H1 (cell line): ENCODE results near the gene MASP1. TPM values are rescaled to one million over a fixed set of nuclear protein-coding genes. Genes with fewer than 3 reads are reported as not detected.

Experiments used
- CTCF ChIA-PET: fragments of 300-600 bp; sonication (Branson Sonifier 250); formaldehyde crosslinking; loops from one replicate; lab custom pipeline; 2021; ENCODE audit not compliant: partially characterized antibody; lab: Charles Lee
- POLR2A ChIA-PET: fragments of 300-600 bp; sonication (Branson Sonifier 250); formaldehyde crosslinking; loops from one replicate; lab custom pipeline; 2021; ENCODE audit warnings: inconsistent platforms; ENCODE audit not compliant: partially characterized antibody; lab: Charles Lee
- DNase-seq, 2 experiments: peaks; one replicate each; pipeline versions ENCODE4 v3.0.0 to v3.0.0-alpha.2; 2010 to 2022; ENCODE audit warnings: low spot score in 2 of 2, low read depth in 1 of 2, mixed read lengths in 1 of 2
- FAIRE-seq: peaks from 2 replicates; lab custom pipeline; 2011; peaks lifted over from hg19 to GRCh38; lab: Jason Lieb, UNC
- H2AFZ ChIP-seq: 2 replicates; pipeline ENCODE4 v1.8.1; 2012; ENCODE audit warnings: low read length, inconsistent platforms
- H2AK5ac ChIP-seq: 2 replicates; pipeline ENCODE4 v1.6.1; 2013; ENCODE audit warnings: low read depth, low read length
- H2BK120ac ChIP-seq: replicated peaks from 2 replicates; pipeline ENCODE3; 2013; ENCODE audit warnings: low read depth, low read length, inconsistent platforms
- H2BK12ac ChIP-seq: 2 replicates; pipeline ENCODE4 v1.6.1; 2013; ENCODE audit warnings: low read depth, low read length
- H2BK15ac ChIP-seq: 2 replicates; pipeline ENCODE4 v1.6.1; 2013; ENCODE audit warnings: low read length
- H2BK20ac ChIP-seq: 2 replicates; pipeline ENCODE4 v1.6.1; 2013; ENCODE audit warnings: low read length
- H2BK5ac ChIP-seq: 2 replicates; pipeline ENCODE4 v1.6.1; 2013; ENCODE audit warnings: low read depth, low read length
- H3K14ac ChIP-seq: 2 replicates; pipeline ENCODE4 v1.6.1; 2013; ENCODE audit warnings: inconsistent platforms; ENCODE audit not compliant: insufficient read length
- H3K18ac ChIP-seq: 2 replicates; pipeline ENCODE4 v1.6.1; 2013; ENCODE audit warnings: low read length; ENCODE audit errors: extremely low read depth
- H3K23ac ChIP-seq: 2 replicates; pipeline ENCODE4 v1.6.1; 2013; ENCODE audit warnings: inconsistent platforms; ENCODE audit not compliant: insufficient read length
- H3K23me2 ChIP-seq: 2 replicates; pipeline ENCODE4 v1.6.1; 2013; ENCODE audit warnings: low read depth, low read length
- H3K27ac ChIP-seq: 2 replicates; pipeline ENCODE4 v1.6.1; 2011; ENCODE audit warnings: low read depth, low read length, inconsistent platforms
- H3K27me3 ChIP-seq, 4 experiments: replicated peaks in 1 of 4; 1 replicate in 1 of 4; 2 replicates in 3 of 4; pipeline versions ENCODE4 v1.6.1 to v1.8.1; 2011 to 2013; ENCODE audit warnings: low read length in 3 of 4, mild to moderate bottlenecking in 3 of 4, inconsistent platforms in 2 of 4, mixed read lengths in 2 of 4, moderate library complexity in 1 of 4; ENCODE audit not compliant: control insufficient read depth in 3 of 4, insufficient read depth in 3 of 4; ENCODE audit errors: extremely low read depth in 1 of 4
- H3K36me3 ChIP-seq, 4 experiments: 2 replicates each; pipeline versions ENCODE4 v1.6.1 to v1.8.1; 2011 to 2013; ENCODE audit warnings: mild to moderate bottlenecking in 4 of 4, low read length in 3 of 4, moderate library complexity in 2 of 4, control low read depth in 1 of 4, inconsistent platforms in 1 of 4; ENCODE audit not compliant: insufficient read depth in 4 of 4, control insufficient read depth in 2 of 4
- H3K4ac ChIP-seq: replicated peaks from 2 replicates; pipeline ENCODE3; 2013; ENCODE audit warnings: low read length, low read depth, mixed read lengths, inconsistent platforms; ENCODE audit not compliant: insufficient read length
- H3K4me1 ChIP-seq, 4 experiments: replicated peaks in 1 of 4; 1 replicate in 1 of 4; 2 replicates in 3 of 4; pipeline versions ENCODE4 v1.6.1 to v1.8.1; 2011 to 2013; ENCODE audit warnings: low read length in 3 of 4, inconsistent platforms in 2 of 4, mixed read lengths in 1 of 4; ENCODE audit not compliant: insufficient read depth in 4 of 4, control insufficient read depth in 3 of 4
- H3K4me2 ChIP-seq, 2 experiments: 2 replicates each; pipeline versions ENCODE4 v1.6.1 to v1.8.1; 2011 to 2013; ENCODE audit warnings: low read depth in 2 of 2, low read length in 2 of 2, control low read depth in 1 of 2, inconsistent platforms in 1 of 2, mild to moderate bottlenecking in 1 of 2; ENCODE audit not compliant: insufficient read depth in 1 of 2
- H3K4me3 ChIP-seq, 4 experiments: fragments of 200-600, 300-600 bp in 1 of 4; sonication (generic), shearing (Covaris generic), sonication (Bioruptor Twin) in 1 of 4; 2 replicates each; pipeline versions ENCODE4 v1.5.1 to v1.8.1; 2011 to 2016; ENCODE audit warnings: low read length in 4 of 4, low read depth in 3 of 4, control low read depth in 2 of 4, inconsistent platforms in 2 of 4, mild to moderate bottlenecking in 2 of 4, mixed read lengths in 1 of 4, moderate library complexity in 1 of 4; ENCODE audit not compliant: insufficient read depth in 2 of 4; ENCODE audit errors: extremely low read depth in 1 of 4
- H3K56ac ChIP-seq: replicated peaks from 2 replicates; pipeline ENCODE3; 2013; ENCODE audit warnings: low read depth, mild to moderate bottlenecking, mixed read lengths, low read length, inconsistent platforms; ENCODE audit not compliant: insufficient read length
- H3K79me1 ChIP-seq: 2 replicates; pipeline ENCODE4 v1.6.1; 2013; ENCODE audit warnings: low read depth, low read length, control low read depth
- H3K79me2 ChIP-seq, 2 experiments: 2 replicates each; pipeline versions ENCODE4 v1.6.1 to v1.8.1; 2012 to 2013; ENCODE audit warnings: low read length in 2 of 2, mild to moderate bottlenecking in 2 of 2, inconsistent platforms in 1 of 2; ENCODE audit not compliant: insufficient read depth in 2 of 2, control insufficient read depth in 1 of 2
- H3K9ac ChIP-seq, 4 experiments: replicated peaks in 1 of 4; 1 replicate in 1 of 4; 2 replicates in 3 of 4; pipeline versions ENCODE4 v1.6.1 to v1.8.1; 2011 to 2013; ENCODE audit warnings: low read depth in 3 of 4, low read length in 3 of 4, control low read depth in 2 of 4, mild to moderate bottlenecking in 2 of 4, moderate library complexity in 2 of 4, inconsistent platforms in 1 of 4; ENCODE audit errors: extremely low read depth in 1 of 4
- H3K9me3 ChIP-seq, 2 experiments: 2 replicates each; pipeline versions ENCODE4 v1.6.1 to v1.8.1; 2012 to 2013; ENCODE audit warnings: mild to moderate bottlenecking in 2 of 2, moderate library complexity in 2 of 2, control low read depth in 1 of 2, inconsistent platforms in 1 of 2, low read depth in 1 of 2, low read length in 1 of 2, mixed read lengths in 1 of 2; ENCODE audit not compliant: insufficient read depth in 2 of 2
- H4K20me1 ChIP-seq, 2 experiments: replicated peaks in 1 of 2; 2 replicates each; pipeline versions ENCODE3 to v1.8.1; 2011 to 2013; ENCODE audit warnings: inconsistent platforms in 2 of 2, low read length in 2 of 2, mild to moderate bottlenecking in 1 of 2; ENCODE audit not compliant: insufficient read depth in 2 of 2, control insufficient read depth in 1 of 2
- H4K5ac ChIP-seq: 2 replicates; pipeline ENCODE4 v1.6.1; 2013; ENCODE audit warnings: low read length, low read depth, mixed read lengths, inconsistent platforms; ENCODE audit not compliant: insufficient read length
- H4K8ac ChIP-seq: 2 replicates; pipeline ENCODE4 v1.8.0; 2013; ENCODE audit warnings: mild to moderate bottlenecking, moderate library complexity, low read length, inconsistent platforms; ENCODE audit not compliant: insufficient read depth; ENCODE audit errors: extremely low read depth
- H4K91ac ChIP-seq: replicated peaks from 2 replicates; pipeline ENCODE3; 2013; ENCODE audit warnings: low read length, mixed read lengths, inconsistent platforms; ENCODE audit not compliant: insufficient read length
- BACH1 ChIP-seq: IDR thresholded peaks from 2 replicates; pipeline ENCODE4 v1.6.1; 2012; ENCODE audit warnings: low read length, improper control_type of control experiment
- CTBP2 ChIP-seq: IDR thresholded peaks from 2 replicates; pipeline ENCODE4 v1.7.0; 2011; ENCODE audit warnings: borderline replicate concordance, mild to moderate bottlenecking, moderate library complexity, mixed read lengths, low read length; ENCODE audit not compliant: insufficient read depth, insufficient read length
- E2F6 ChIP-seq: IDR thresholded peaks from 2 replicates; pipeline ENCODE4 v1.6.1; 2012; ENCODE audit warnings: inconsistent platforms
- FOSL1 ChIP-seq: IDR thresholded peaks from 2 replicates; pipeline ENCODE4 v1.6.1; 2011; ENCODE audit warnings: mild to moderate bottlenecking, low read depth, low read length, moderate library complexity; ENCODE audit not compliant: insufficient read depth
- JUND ChIP-seq: IDR thresholded peaks from 2 replicates; pipeline ENCODE4 v1.6.1; 2011; ENCODE audit warnings: mild to moderate bottlenecking, improper control_type of control experiment, low read length
- KDM4A ChIP-seq: IDR thresholded peaks from one replicate; pipeline ENCODE4 v1.7.1; 2012; ENCODE audit warnings: low read depth, mild to moderate bottlenecking, moderate library complexity, low read length, inconsistent platforms; ENCODE audit not compliant: severe bottlenecking
- POLR2A ChIP-seq, 2 experiments: IDR thresholded peaks; 1 replicate in 1 of 2; 2 replicates in 1 of 2; pipeline ENCODE4 v1.6.1; 2011; ENCODE audit warnings: low read depth in 2 of 2, low read length in 2 of 2, mild to moderate bottlenecking in 2 of 2; ENCODE audit errors: control extremely low read depth in 1 of 2
- POLR2AphosphoS5 ChIP-seq: IDR thresholded peaks from 2 replicates; pipeline ENCODE4 v1.6.1; 2011; ENCODE audit warnings: low read depth, low read length
- POU5F1 ChIP-seq: IDR thresholded peaks from 2 replicates; pipeline ENCODE4 v1.6.1; 2011; ENCODE audit warnings: low read depth, mild to moderate bottlenecking, low read length, moderate library complexity
- RFX5 ChIP-seq: IDR thresholded peaks from 2 replicates; pipeline ENCODE4 v1.6.1; 2011; ENCODE audit warnings: low read depth, low read length, improper control_type of control experiment, borderline replicate concordance
- SIX5 ChIP-seq: IDR thresholded peaks from 2 replicates; pipeline ENCODE4 v1.6.1; 2011; ENCODE audit warnings: mild to moderate bottlenecking, low read depth, low read length
- SP2 ChIP-seq: IDR thresholded peaks from 2 replicates; pipeline ENCODE4 v1.6.1; 2012; ENCODE audit warnings: mild to moderate bottlenecking, low read length, inconsistent platforms
- TEAD4 ChIP-seq: IDR thresholded peaks from 2 replicates; pipeline ENCODE4 v1.6.1; 2012; ENCODE audit warnings: low read depth, low read length, inconsistent platforms, mixed read lengths
- WGBS, 2 experiments: shearing (Covaris generic) in 1 of 2; methylation state at CpG; one replicate each; pipeline versions ENCODE4 v1.1.6 to v1.1.7; 2013 to 2015; ENCODE audit warnings: low lambda C conversion rate in 2 of 2, mixed read lengths in 2 of 2, inconsistent platforms in 1 of 2, low coverage in 1 of 2, missing lambda C conversion rate in 1 of 2; ENCODE audit not compliant: insufficient replicate concordance in 2 of 2, insufficient coverage in 1 of 2, insufficient read length in 1 of 2; ENCODE audit errors: extremely low coverage in 1 of 2, missing lambda C conversion rate in 1 of 2; 5-methylcytosine and 5-hydroxymethylcytosine counted together
- polyA plus RNA-seq, 7 experiments: library from polyadenylated mRNA; depleted of rRNA in 3 of 7; stranded (reverse) in 5 of 7; unstranded in 2 of 7; fragments of >200 nt in 5 of 7; fragments of 200-250 nt in 2 of 7; gene quantifications; 1 replicate in 5 of 7; 2 replicates in 1 of 7; 4 replicates in 1 of 7; pipeline versions ENCODE4 v1.2.1 to v1.2.3, GENCODE V29; 2011 to 2013; ENCODE audit warnings: missing spikeins in 2 of 7, mixed read lengths in 2 of 7
- total RNA-seq: library from RNA; stranded (reverse); fragmentation: NEBNext Ultra II Directional; extraction: Animal tissue kit (Norgen Biotek cat#: 25700); gene quantifications from 2 replicates; pipeline ENCODE4 v1.2.1, GENCODE V29; 2021
- TF ChIP-seq, protein P1 (sequence below): IDR thresholded peaks from 2 replicates; pipeline ENCODE4 v1.6.1; 2012; ENCODE audit warnings: inconsistent platforms

MASP1 gene
- total and polyA plus RNA-seq, 2 of the 8 experiments (the other 6 are each of a cell fraction or from before 2014, with no cell fraction given), result 2.7 to 3.5 TPM

DNA sequence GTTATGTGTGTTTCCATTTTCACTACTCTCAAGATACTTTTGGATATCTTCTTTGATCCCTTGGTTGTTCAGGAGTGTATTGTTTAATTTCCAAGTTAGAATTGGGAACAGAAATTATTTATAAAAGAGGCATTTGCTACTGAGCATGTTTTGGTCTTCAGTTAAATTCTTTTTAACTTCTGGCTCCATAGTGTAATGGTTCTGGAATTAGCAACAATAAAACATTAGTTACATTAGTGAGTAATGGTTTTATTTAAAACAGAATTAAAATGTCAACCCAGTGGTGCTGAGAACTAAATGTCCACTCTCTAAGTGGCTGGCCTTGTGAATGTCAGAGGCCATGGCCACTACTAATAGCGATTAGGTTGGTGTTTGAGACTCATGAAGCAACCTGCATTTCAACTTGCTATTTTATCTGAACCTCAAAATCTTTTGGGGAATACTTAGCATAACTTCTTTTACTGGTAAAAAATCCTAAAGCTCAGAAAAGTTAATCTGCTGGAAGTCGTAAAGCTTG is 19.5 kb upstream of the MASP1 start:
- H4K5ac ChIP-seq, result no peak overlapping the region
- DNase-seq (no peak), FAIRE-seq (no peak)
- H3K4me1 ChIP-seq, result no peaks in the 10 kb centered on the region; a peak in 1 of 7 replicates
- TF ChIP-seq TEAD4 (no peak), FOSL1 (no peak), BACH1 (no peak), E2F6 (no peak), RFX5 (no peak), SP2 (no peak), SIX5 (no peak), CTBP2 (no peak), POU5F1 (no peak), POLR2A (IDR thresholded peaks at IDR 0.05; ENCODE audit: control extremely low read depth in 1 of 2, low read depth in 2 of 2, low read length in 2 of 2) (no peak), KDM4A (no peak), JUND (no peak), POLR2AphosphoS5 (no peak)
- TF ChIP-seq, protein P1, sequence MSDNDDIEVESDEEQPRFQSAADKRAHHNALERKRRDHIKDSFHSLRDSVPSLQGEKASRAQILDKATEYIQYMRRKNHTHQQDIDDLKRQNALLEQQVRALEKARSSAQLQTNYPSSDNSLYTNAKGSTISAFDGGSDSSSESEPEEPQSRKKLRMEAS, result no peak
- 91% methylated on average over 2 of the region's 2 CpGs; no CpG with 5 or more reads in 1 of the 2 experiments for WGBS, 2 experiments
- no peak overlapping the region for H3K18ac ChIP-seq
- H3K9ac ChIP-seq, result no peak overlapping the region
- H2AFZ ChIP-seq, result no peak overlapping the region
- no peak overlapping the region for H3K27ac ChIP-seq
- no peak overlapping the region for H3K4me2 ChIP-seq
- no peak overlapping the region for H2BK5ac ChIP-seq
- no peak overlapping the region for H3K14ac ChIP-seq
- H4K20me1 ChIP-seq, result no peaks in the 10 kb centered on the region
- H3K4ac ChIP-seq, result no peak overlapping the region
- no peaks in the 10 kb centered on the region for H3K79me2 ChIP-seq
- no peak overlapping the region for H3K56ac ChIP-seq
- no peak overlapping the region for H2BK20ac ChIP-seq
- no peak overlapping the region for H2AK5ac ChIP-seq
- H2BK120ac ChIP-seq, result no peak overlapping the region
- H4K8ac ChIP-seq, result no peak overlapping the region
- H3K36me3 ChIP-seq, result no peaks in the 10 kb centered on the region
- H2BK15ac ChIP-seq, result no peak overlapping the region
- H3K23ac ChIP-seq, result no peak overlapping the region
- no peak overlapping the region for H4K91ac ChIP-seq
- no peak overlapping the region for H3K4me3 ChIP-seq
- ChIA-PET CTCF (interaction anchor here (0.8 to 1.2 kb wide), 2 partner anchors 90 to 369 kb away, joined by 3 read pairs; no protein-coding TSS in a partner anchor), POLR2A (interaction anchor here (0.7 kb wide), 1 partner anchor 112 kb away, joined by 3 read pairs; no protein-coding TSS in a partner anchor)
- H3K27me3 ChIP-seq, result no peaks in the 10 kb centered on the region; a peak in 1 of 7 replicates
- no peak overlapping the region for H2BK12ac ChIP-seq
- no peaks in the 10 kb centered on the region for H3K23me2 ChIP-seq
- no peaks in the 10 kb centered on the region for H3K9me3 ChIP-seq
- H3K79me1 ChIP-seq, result no peaks in the 10 kb centered on the region
